Rectal smooth muscle tissue (tissue), 1 donor: Measurements from ENCODE around the gene ELANE.
"Not testable (repeated sequence)": the region's sequence is repeated elsewhere in the genome, so short reads cannot be mapped to it uniquely, and the experiment has no call there.

Source experiments
- H3K27ac ChIP-seq: one replicate; pipeline ENCODE4 v1.7.0; 2013; ENCODE audit warnings: low read depth, low read length, inconsistent platforms
- H3K27me3 ChIP-seq: one replicate; pipeline ENCODE4 v1.7.0; 2013; ENCODE audit warnings: low read length; ENCODE audit not compliant: control insufficient read depth, insufficient read depth
- H3K36me3 ChIP-seq: one replicate; pipeline ENCODE4 v1.7.0; 2013; ENCODE audit warnings: low read length; ENCODE audit not compliant: control insufficient read depth, insufficient read depth
- H3K4me1 ChIP-seq: one replicate; pipeline ENCODE4 v1.7.0; 2013; ENCODE audit warnings: low read length; ENCODE audit not compliant: control insufficient read depth, insufficient read depth
- H3K4me3 ChIP-seq: one replicate; pipeline ENCODE4 v1.7.0; 2013; ENCODE audit warnings: low read length
- H3K9ac ChIP-seq: one replicate; pipeline ENCODE4 v1.7.0; 2013; ENCODE audit warnings: low read length

Gene ELANE

GRCh38 chr19:820212-820611 is 31.9 kb upstream of the ELANE start:
- H3K4me1 ChIP-seq, H3K4me3 ChIP-seq, H3K9ac ChIP-seq, H3K27ac ChIP-seq, H3K36me3 ChIP-seq, H3K27me3 ChIP-seq: not testable (repeated sequence)

DNA sequence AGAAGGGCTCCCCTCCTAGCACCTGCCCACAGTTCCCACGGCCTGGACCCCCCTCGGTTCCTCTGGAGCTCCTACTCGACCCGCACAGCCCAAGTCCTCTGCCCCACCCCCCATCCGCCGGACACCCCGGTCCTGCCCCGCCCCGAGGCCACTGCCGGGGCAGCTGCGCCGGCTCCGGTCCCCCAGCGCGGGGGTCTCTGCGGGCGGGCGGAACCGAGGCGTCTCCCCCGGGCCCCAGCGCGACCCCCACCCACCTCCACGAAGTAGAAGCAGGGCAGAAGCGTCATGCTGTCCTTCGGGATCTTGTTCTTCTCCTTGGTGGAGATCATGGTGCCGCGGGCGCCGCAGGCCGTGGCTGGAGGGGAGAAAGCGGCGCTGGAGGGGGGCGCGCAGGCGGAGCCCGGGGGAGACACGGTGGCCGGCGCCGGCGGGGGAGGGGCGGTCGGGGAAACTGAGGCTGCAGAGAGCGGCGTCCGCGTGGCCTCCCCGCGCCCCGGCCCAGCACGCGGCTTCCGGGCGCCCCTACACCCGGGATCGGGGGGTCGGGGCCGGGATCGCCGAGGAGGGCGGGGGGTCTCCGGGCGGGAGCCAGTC is 30.8 kb upstream of the ELANE start:
- no peaks in the 10 kb centered on the region for H3K4me1 ChIP-seq
- H3K9ac ChIP-seq: no peak overlapping the region
- no peak overlapping the region for H3K4me3 ChIP-seq
- H3K27ac ChIP-seq: no peak overlapping the region
- no peaks in the 10 kb centered on the region for H3K36me3 ChIP-seq
- peaks cover 6% of the 10 kb centered on the region for H3K27me3 ChIP-seq

DNA sequence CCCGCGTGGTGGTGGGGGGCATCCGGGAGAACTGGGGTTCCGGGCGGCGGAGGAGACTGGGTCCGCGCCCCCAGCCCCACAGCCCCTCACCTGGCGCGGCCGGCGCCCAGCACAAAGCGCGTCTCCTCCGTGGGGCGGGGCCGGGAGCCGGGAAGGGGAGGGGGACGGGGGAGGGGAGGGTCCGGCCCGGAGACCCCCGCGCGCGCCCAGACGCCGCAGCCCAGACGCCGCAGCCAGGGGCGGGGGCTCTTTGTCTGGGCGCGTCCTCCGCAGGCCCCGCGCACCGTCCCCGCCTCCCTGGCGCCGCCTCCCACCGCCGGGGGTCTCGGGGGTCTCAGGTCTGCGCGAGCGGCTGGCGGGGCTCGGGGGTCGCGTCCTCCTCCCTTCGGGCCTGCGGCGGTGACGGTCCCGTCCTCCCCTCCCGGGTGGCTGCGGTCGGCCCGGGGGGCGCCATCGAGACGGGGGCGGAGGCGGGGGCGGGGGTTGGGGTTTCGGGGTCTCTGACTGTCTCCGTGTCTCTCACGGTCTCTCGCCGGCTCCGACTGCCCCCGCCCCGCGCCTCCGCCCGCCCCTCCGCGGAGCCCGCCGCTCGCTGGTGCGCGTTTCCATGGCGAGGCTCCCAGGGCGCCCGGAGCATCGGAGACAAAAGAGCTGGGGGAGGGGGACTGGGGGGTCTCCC is 30.1 kb upstream of the ELANE start, which contains the start of gene PLPPR3:
TSS of gene PLPPR3 (minus strand) at position 131 of the 679 bp plus-strand sequence. CDS start 396 bp downstream, outside the sequence.
- Histone ChIP-seq H3K27ac (no peak within 1 kb of the TSS), H3K27me3 (peaks cover 6% of the 10 kb centered on the region), H3K4me1 (no peaks in the 10 kb centered on the region), H3K9ac (no peak within 1 kb of the TSS), H3K36me3 (no peaks in the 10 kb centered on the region), H3K4me3 (no peak within 1 kb of the TSS)

GRCh38 chr19:823565-824121 is 28.5 kb upstream of the ELANE start:
- no peak overlapping the region for H3K4me3 ChIP-seq
- no peak overlapping the region for H3K9ac ChIP-seq
- no peaks in the 10 kb centered on the region for H3K36me3 ChIP-seq
- no peak overlapping the region for H3K27ac ChIP-seq
- peaks cover 6% of the 10 kb centered on the region for H3K27me3 ChIP-seq
- H3K4me1 ChIP-seq: no peaks in the 10 kb centered on the region

DNA sequence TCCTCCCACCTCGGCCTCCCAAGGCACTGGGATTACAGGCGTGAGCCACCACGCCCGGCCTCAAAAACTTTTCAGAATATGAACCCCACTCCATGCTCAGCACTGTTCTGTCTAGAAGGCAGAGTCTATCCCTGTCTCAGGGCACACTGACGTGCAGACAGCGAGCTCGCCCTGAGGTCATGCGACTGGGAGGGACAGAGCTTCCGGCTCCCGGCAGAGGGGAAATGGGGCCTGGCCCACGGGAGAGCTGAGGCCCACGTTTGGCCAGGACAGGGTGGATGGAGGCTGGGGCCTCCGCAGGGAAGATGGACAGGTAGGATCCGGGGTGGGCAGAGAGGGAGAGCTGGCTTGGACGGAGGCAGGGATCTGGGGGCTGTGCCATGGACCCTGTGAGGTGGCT is 27.2 kb upstream of the ELANE start:
- Histone ChIP-seq H3K27me3 (peaks cover 9% of the 10 kb centered on the region), H3K4me1 (no peaks in the 10 kb centered on the region), H3K36me3 (no peaks in the 10 kb centered on the region), H3K9ac (no peak overlapping the region), H3K27ac (no peak overlapping the region), H3K4me3 (no peak overlapping the region)

DNA sequence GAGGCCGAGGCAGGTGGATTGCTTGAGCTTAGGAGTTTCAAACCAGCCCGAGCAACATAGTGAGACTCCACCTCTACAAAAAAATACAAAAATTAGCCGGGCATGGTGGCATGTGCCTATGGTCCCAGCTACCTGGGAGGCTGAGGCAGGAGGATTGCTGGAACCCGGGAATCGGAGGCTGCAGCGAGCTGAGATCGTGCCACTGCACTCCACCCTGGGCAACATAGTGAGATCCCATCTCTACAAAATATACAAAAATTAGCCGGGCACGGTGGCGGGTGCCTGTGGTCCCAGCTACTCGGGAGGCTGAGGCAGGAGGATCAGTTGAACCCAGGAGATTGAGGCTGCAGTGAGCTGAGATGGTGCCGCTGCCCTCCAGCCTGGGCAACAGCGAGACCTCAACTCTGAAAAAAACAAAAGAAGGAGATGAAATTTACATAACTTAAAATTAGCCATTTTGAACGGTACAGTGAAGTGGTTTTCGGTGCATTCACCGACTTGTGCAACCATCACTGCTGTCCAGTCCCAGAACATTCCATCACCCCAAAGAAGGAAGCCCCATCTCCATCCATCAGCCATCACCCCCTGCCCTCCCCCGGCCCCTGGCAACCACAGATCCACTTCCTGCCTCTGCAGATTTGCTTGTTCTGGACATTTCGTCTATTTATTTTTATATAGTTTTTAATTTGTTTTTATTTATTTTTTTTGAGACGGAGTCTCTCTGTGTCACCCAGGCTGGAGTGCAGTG is 26.0 kb upstream of the ELANE start:
- no peaks in the 10 kb centered on the region for H3K36me3 ChIP-seq
- H3K27me3 ChIP-seq: peaks cover 9% of the 10 kb centered on the region
- no peak overlapping the region for H3K4me3 ChIP-seq
- no peak overlapping the region for H3K27ac ChIP-seq
- no peak overlapping the region for H3K9ac ChIP-seq
- H3K4me1 ChIP-seq: no peaks in the 10 kb centered on the region

- Histone ChIP-seq H3K9ac (no peak overlapping the region), H3K27me3 (peaks cover 17% of the 10 kb centered on the region), H3K4me1 (no peaks in the 10 kb centered on the region), H3K27ac (no peak overlapping the region), H3K36me3 (no peaks in the 10 kb centered on the region), H3K4me3 (no peak overlapping the region)
These were observed 24.8 kb upstream of the ELANE start for GRCh38 chr19:827314-827709.

GRCh38 chr19:827710-828321 is 24.3 kb upstream of the ELANE start, which contains the start of gene AZU1:
Gene AZU1, plus strand, starts transcription at chr19:827837. Its CDS starts 10 bp downstream, at chr19:827847.
- peaks cover 17% of the 10 kb centered on the region for H3K27me3 ChIP-seq
- H3K36me3 ChIP-seq: no peaks in the 10 kb centered on the region
- no peaks in the 10 kb centered on the region for H3K4me1 ChIP-seq
- H3K9ac ChIP-seq: no peak within 1 kb of the TSS
- no peak within 1 kb of the TSS for H3K27ac ChIP-seq
- H3K4me3 ChIP-seq: no peak within 1 kb of the TSS

DNA sequence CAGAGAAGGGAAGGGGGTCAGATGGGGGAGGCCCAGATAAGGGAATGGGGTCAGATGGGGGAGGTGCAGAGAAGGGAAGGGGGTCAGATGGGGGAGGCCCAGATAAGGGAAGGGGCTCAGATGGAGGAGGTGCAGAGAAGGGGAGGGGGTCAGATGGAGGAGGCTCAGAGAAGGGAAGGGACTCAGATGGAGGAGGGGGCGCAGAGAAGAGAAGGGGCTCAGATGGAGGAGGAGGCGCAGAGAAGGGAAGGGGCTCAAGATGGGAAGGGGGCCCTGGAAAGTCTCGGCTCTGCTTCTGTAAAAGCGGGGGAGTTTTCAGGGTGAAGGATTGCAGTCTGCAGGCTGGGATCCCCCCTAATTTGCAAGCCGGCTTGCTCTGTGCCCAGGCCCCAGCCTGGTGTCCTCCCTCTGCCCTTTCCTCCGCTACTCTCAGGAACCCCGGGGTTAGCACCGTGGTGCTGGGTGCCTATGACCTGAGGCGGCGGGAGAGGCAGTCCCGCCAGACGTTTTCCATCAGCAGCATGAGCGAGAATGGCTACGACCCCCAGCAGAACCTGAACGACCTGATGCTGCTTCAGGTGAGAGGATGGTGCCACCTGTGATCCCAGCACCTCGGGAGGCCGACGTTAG is 22.9 kb upstream of the ELANE start:
- Histone ChIP-seq H3K27me3 (peaks cover 11% of the 10 kb centered on the region), H3K4me3 (no peak overlapping the region), H3K9ac (no peak overlapping the region), H3K36me3 (no peaks in the 10 kb centered on the region), H3K4me1 (no peaks in the 10 kb centered on the region), H3K27ac (no peak overlapping the region)

- H3K9ac ChIP-seq: no peak overlapping the region
- H3K36me3 ChIP-seq: no peaks in the 10 kb centered on the region
- H3K27ac ChIP-seq: no peak overlapping the region
- peaks cover 17% of the 10 kb centered on the region for H3K27me3 ChIP-seq
- no peak overlapping the region for H3K4me3 ChIP-seq
- no peaks in the 10 kb centered on the region for H3K4me1 ChIP-seq
These were observed 20.4 kb upstream of the ELANE start for GRCh38 chr19:831407-832369.

- Histone ChIP-seq H3K36me3 (no peaks in the 10 kb centered on the region), H3K27me3 (peaks cover 21% of the 10 kb centered on the region)
These were observed 17.9 kb upstream of the ELANE start for GRCh38 chr19:834216-834615.

More at GRCh38 chr19:834216-834615, 17.9 kb upstream of the ELANE start:
- H3K4me3 ChIP-seq: no peak overlapping the region
- H3K27ac ChIP-seq: no peak overlapping the region
- no peak overlapping the region for H3K9ac ChIP-seq
- H3K4me1 ChIP-seq: no peaks in the 10 kb centered on the region
